Measurements from ENCODE around the gene HSPG2. TPM values are rescaled to one million over a fixed set of nuclear protein-coding genes. Genes with fewer than 3 reads are reported as not detected.
"Not testable (repeated sequence)": the region's sequence is repeated elsewhere in the genome, so short reads cannot be mapped to it uniquely, and the experiment has no call there.

HSPG2 gene
- total and polyA plus RNA-seq, 2 experiments from 2014 or later = 72.4 to 81.2 TPM

DNA sequence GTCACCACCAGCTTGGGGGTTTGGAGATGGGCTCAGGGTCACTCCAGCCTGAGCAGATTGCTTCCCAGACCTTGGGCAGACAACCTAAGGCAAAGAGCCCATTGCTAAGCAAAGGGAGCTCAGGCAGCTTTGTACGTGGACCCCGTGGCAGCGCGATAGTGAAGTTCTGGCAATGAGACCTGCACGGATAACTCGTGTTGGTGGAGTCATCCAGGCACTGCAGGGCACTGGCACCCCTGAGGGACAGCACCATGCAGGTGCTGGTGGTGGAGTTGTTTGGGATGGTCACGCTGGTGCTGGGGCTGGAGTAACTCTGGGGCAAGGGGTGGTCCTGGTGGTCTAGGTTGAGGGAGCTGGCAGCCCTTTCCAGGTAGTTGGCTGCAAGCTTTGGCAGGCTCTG lies 13.6 kb upstream of the HSPG2 start:
- H4K20me1 ChIP-seq (ENCODE audit: insufficient read depth, poor library complexity, severe bottlenecking) = no peaks in the 10 kb centered on the region
- TF ChIP-seq EZH2 (IDR thresholded peaks at IDR 0.05; ENCODE audit: borderline replicate concordance) = no peak
- TF ChIP-seq, protein P1, sequence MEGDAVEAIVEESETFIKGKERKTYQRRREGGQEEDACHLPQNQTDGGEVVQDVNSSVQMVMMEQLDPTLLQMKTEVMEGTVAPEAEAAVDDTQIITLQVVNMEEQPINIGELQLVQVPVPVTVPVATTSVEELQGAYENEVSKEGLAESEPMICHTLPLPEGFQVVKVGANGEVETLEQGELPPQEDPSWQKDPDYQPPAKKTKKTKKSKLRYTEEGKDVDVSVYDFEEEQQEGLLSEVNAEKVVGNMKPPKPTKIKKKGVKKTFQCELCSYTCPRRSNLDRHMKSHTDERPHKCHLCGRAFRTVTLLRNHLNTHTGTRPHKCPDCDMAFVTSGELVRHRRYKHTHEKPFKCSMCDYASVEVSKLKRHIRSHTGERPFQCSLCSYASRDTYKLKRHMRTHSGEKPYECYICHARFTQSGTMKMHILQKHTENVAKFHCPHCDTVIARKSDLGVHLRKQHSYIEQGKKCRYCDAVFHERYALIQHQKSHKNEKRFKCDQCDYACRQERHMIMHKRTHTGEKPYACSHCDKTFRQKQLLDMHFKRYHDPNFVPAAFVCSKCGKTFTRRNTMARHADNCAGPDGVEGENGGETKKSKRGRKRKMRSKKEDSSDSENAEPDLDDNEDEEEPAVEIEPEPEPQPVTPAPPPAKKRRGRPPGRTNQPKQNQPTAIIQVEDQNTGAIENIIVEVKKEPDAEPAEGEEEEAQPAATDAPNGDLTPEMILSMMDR (IDR thresholded peaks at IDR 0.05; ENCODE audit: poor library complexity) = no peak
- no peak for TF ChIP-seq EZH2phosphoT487 (IDR thresholded peaks at IDR 0.05; ENCODE audit: low read depth, severe bottlenecking, unreplicated experiment)
- WGBS (ENCODE audit: low lambda C conversion rate, missing lambda C conversion rate) = 96% methylated on average over 7 of the region's 7 CpGs
- DNase-seq (ENCODE audit: low spot score) = no peak
- H2AFZ ChIP-seq = no peak overlapping the region
- no peaks in the 10 kb centered on the region for H3K27me3 ChIP-seq
- H3K79me2 ChIP-seq = no peaks in the 10 kb centered on the region
- no peaks in the 10 kb centered on the region for H3K9me2 ChIP-seq (replicated peaks; ENCODE audit: insufficient read depth)
- H3K4me1 ChIP-seq (ENCODE audit: insufficient read depth) = no peaks in the 10 kb centered on the region
- no peak overlapping the region for H3K4me3 ChIP-seq
- no peaks in the 10 kb centered on the region for H3K9me3 ChIP-seq (ENCODE audit: low read depth)
- H3K4me2 ChIP-seq = no peak overlapping the region
- H3K36me3 ChIP-seq (replicated peaks; ENCODE audit: insufficient read depth, low read depth) = no peaks in the 10 kb centered on the region
- H3K27ac ChIP-seq = no peak overlapping the region

DNA sequence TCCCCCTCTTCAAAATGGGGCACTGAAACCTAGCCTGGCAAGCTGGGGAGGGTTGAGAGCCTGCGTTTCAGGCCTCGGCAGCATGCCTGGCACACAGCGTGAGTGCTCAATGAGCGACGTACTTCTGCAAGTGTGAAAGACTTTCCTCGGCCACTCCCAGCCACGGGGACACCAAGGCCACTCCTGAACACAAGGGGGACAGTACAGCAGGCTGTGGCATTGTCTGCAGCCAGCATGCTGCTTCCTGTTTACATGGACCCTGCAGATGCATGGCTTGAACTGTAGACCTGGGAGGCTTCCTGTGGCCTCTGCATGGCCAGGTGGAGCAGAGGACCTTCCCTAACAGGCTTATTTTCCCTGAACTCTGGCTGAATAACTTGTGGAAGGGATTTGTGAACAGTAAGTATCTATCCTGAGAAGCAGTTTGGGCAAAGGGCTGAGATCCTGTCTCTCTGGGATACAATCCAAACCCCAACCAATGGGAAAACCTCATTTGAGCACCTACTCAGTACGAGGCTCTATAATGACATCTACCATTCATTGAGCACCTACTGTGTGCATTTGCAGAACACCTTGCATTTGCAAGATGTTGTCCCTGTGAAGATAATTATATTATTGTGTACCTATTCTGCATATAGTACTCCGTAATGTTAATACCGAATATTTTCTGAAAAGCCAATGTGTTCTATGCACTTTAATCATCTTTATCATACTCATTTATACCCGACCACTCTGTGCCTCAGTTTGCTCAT lies 9.9 kb upstream of the HSPG2 start:
- H3K79me2 ChIP-seq = no peaks in the 10 kb centered on the region
- H3K27ac ChIP-seq = no peak overlapping the region
- no peak overlapping the region for H3K4me2 ChIP-seq
- H3K9me3 ChIP-seq (ENCODE audit: low read depth) = no peaks in the 10 kb centered on the region
- no peak overlapping the region for H3K4me3 ChIP-seq
- no peak overlapping the region for H2AFZ ChIP-seq
- no peaks in the 10 kb centered on the region for H3K36me3 ChIP-seq (replicated peaks; ENCODE audit: insufficient read depth, low read depth)
- H3K9me2 ChIP-seq (replicated peaks; ENCODE audit: insufficient read depth) = no peaks in the 10 kb centered on the region
- H3K27me3 ChIP-seq = no peaks in the 10 kb centered on the region
- no peak for DNase-seq (ENCODE audit: low spot score)
- peaks cover 5% of the 10 kb centered on the region for H3K4me1 ChIP-seq (ENCODE audit: insufficient read depth)
- TF ChIP-seq EZH2phosphoT487 (IDR thresholded peaks at IDR 0.05; ENCODE audit: low read depth, severe bottlenecking, unreplicated experiment) (no peak), EZH2 (IDR thresholded peaks at IDR 0.05; ENCODE audit: borderline replicate concordance) (no peak)
- TF ChIP-seq, protein P1 (IDR thresholded peaks at IDR 0.05; ENCODE audit: poor library complexity) = no peak
- WGBS (ENCODE audit: low lambda C conversion rate, missing lambda C conversion rate) = 76% methylated on average over 11 of the region's 11 CpGs
- no peaks in the 10 kb centered on the region for H4K20me1 ChIP-seq (ENCODE audit: insufficient read depth, poor library complexity, severe bottlenecking)

- Histone ChIP-seq H3K36me3 (replicated peaks; ENCODE audit: insufficient read depth, low read depth) (no peaks in the 10 kb centered on the region), H3K9me3 (ENCODE audit: low read depth) (no peaks in the 10 kb centered on the region), H3K9me2 (replicated peaks; ENCODE audit: insufficient read depth) (no peaks in the 10 kb centered on the region), H3K27ac (peak overlapping the region; percentile 48), H3K79me2 (no peaks in the 10 kb centered on the region), H3K27me3 (no peaks in the 10 kb centered on the region), H4K20me1 (ENCODE audit: insufficient read depth, poor library complexity, severe bottlenecking) (no peaks in the 10 kb centered on the region), H3K4me2 (no peak overlapping the region), H2AFZ (peak overlapping the region; percentile 26), H3K4me3 (no peak overlapping the region), H3K4me1 (ENCODE audit: insufficient read depth) (peaks cover 13% of the 10 kb centered on the region)
- TF ChIP-seq EZH2 (IDR thresholded peaks at IDR 0.05; ENCODE audit: borderline replicate concordance) = no peak
- TF ChIP-seq, protein P1 (IDR thresholded peaks at IDR 0.05; ENCODE audit: poor library complexity) = no peak
- TF ChIP-seq EZH2phosphoT487 (IDR thresholded peaks at IDR 0.05; ENCODE audit: low read depth, severe bottlenecking, unreplicated experiment) = no peak
- DNase-seq (ENCODE audit: low spot score) = no peak
- WGBS (ENCODE audit: low lambda C conversion rate, missing lambda C conversion rate) = 48% methylated on average over 3 of the region's 3 CpGs
Measured at GRCh38 chr1:21944733-21945073, 7.6 kb upstream of the HSPG2 start.

DNA sequence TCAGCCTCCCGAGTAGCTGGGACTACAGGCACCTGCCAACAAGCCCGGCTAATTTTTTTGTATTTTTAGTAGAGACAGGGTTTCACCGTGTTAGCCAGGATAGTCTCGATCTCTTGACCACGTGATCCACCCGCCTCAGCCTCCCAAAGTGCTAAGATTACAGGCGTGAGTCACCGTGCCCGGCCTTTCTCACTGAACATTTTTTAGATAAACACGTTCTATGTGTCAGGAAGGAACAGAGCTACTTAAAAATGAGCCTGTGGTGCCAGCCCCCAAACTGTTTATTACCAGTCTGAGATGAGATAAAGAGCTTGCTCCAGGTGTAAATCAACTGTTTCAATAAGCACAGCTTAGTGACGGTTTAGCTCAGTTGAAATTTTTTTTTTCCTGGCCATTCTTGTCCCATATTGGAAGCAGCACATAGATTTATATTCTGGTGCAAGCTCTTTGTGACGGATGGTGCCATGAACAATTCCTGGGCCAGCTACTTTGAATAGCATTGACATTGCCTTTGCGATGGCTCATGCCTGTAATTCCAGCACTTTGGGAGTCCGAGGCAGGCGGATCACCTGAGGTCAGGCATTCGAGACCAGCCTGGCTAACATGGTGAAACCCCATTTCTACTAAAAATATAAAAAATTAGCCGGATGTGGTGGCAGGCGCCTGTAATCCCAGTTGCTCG lies 6.0 kb upstream of the HSPG2 start:
- H3K9me2 ChIP-seq (replicated peaks; ENCODE audit: insufficient read depth); H3K27me3 ChIP-seq; H3K4me3 ChIP-seq; H3K79me2 ChIP-seq; H4K20me1 ChIP-seq (ENCODE audit: insufficient read depth, poor library complexity, severe bottlenecking); DNase-seq (ENCODE audit: low spot score); H3K36me3 ChIP-seq (replicated peaks; ENCODE audit: insufficient read depth, low read depth); H3K9me3 ChIP-seq (ENCODE audit: low read depth); H2AFZ ChIP-seq; H3K4me2 ChIP-seq: not testable (repeated sequence)
- H3K4me1 ChIP-seq (ENCODE audit: insufficient read depth) = peaks cover 28% of the 10 kb centered on the region
- peak overlapping the region; percentile 74 for H3K27ac ChIP-seq
- WGBS (ENCODE audit: low lambda C conversion rate, missing lambda C conversion rate) = 60% methylated on average over 19 of the region's 19 CpGs
